ENCODE measurements around the gene TNFRSF6B. TPM values are rescaled to one million over a fixed set of nuclear protein-coding genes. Genes with fewer than 3 reads are reported as not detected.

Gene TNFRSF6B
- total RNA-seq, 1 donor = 2.9 TPM

DNA sequence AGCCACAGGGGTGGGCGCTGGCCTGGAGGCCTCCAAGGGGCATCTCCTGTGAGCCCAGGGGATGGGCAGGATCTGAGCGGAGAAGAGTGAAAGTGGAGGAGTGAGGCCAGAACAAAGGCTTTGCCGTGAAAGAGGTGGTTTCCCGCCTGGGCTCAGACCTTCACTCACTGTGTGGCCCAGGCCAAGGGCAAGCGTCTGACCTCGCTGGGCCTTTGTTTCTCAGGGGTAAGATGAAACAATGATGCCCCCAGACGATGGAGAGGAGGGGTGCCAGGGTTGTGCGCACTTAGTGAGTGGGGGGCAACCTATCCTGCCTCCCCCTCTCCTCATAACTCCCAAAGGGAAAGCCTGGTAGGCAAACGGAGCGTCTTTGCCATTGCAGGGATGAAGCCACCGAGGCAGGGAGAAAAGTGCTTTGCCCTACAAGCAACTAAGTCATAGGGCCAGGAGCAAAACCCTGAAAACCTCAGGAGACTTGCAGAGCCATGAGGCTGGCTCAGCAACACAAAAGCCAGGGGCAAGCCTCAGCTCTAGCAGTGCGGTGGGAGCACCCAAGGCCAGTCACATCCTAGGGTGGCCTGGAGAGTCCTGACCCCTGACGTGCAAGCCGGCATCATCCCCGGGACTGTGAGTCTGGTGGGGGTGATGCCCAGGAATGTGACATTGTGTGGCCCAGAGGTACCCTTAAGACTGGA, 42.3 kb upstream of the TNFRSF6B start:
- H3K79me2 ChIP-seq (ENCODE audit: insufficient read depth, low read length) = peaks cover 2% of the 10 kb centered on the region
- peaks cover 9% of the 10 kb centered on the region for H3K27me3 ChIP-seq (ENCODE audit: insufficient read depth, low read length)
- H3K4me1 ChIP-seq (ENCODE audit: insufficient read depth, low read length) = peaks cover 10% of the 10 kb centered on the region
- H3K4me3 ChIP-seq (ENCODE audit: insufficient read depth, low read length) = no peak overlapping the region
- no peaks in the 10 kb centered on the region for H3K9me3 ChIP-seq (ENCODE audit: low read depth, low read length)
- no peaks in the 10 kb centered on the region for H4K20me1 ChIP-seq (ENCODE audit: insufficient read depth, low read length)
- TF ChIP-seq, protein P1, sequence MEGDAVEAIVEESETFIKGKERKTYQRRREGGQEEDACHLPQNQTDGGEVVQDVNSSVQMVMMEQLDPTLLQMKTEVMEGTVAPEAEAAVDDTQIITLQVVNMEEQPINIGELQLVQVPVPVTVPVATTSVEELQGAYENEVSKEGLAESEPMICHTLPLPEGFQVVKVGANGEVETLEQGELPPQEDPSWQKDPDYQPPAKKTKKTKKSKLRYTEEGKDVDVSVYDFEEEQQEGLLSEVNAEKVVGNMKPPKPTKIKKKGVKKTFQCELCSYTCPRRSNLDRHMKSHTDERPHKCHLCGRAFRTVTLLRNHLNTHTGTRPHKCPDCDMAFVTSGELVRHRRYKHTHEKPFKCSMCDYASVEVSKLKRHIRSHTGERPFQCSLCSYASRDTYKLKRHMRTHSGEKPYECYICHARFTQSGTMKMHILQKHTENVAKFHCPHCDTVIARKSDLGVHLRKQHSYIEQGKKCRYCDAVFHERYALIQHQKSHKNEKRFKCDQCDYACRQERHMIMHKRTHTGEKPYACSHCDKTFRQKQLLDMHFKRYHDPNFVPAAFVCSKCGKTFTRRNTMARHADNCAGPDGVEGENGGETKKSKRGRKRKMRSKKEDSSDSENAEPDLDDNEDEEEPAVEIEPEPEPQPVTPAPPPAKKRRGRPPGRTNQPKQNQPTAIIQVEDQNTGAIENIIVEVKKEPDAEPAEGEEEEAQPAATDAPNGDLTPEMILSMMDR (IDR thresholded peaks at IDR 0.05; ENCODE audit: extremely low read depth, low read depth, low read length) = no peak
- H3K27ac ChIP-seq (ENCODE audit: low read depth, low read length) = no peak overlapping the region
- peak; percentile 69 for DNase-seq (ENCODE audit: insufficient read length, low spot score, missing footprints)
- H2AFZ ChIP-seq (ENCODE audit: low read length) = no peak overlapping the region
- no peak overlapping the region for H3K4me2 ChIP-seq (ENCODE audit: insufficient read depth, low read length)
- no peaks in the 10 kb centered on the region for H3K36me3 ChIP-seq (ENCODE audit: insufficient read depth, low read length)

DNA sequence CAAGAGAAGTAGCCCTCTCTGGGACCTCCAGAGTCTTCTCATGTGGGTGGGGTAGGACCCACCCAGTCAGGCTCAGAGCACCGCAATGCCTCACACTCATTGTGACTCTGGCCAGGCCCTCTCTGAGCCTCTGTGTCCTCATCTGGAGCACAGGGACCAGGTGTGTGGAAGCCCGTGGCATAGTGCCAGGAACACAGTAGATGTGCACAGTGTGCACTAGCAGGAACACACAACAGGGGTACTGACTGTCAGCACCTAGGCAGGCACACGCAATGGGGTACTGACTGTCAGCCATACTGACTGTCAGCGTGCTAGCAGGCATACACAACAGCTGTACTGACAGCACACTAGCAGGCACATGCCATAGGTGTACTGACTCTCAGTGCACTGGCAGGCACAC, 41.2 kb upstream of the TNFRSF6B start:
- Histone ChIP-seq H2AFZ (ENCODE audit: low read length) (no peak overlapping the region), H3K27me3 (ENCODE audit: insufficient read depth, low read length) (peaks cover 9% of the 10 kb centered on the region), H3K4me1 (ENCODE audit: insufficient read depth, low read length) (peaks cover 14% of the 10 kb centered on the region), H3K4me3 (ENCODE audit: insufficient read depth, low read length) (no peak overlapping the region), H3K27ac (ENCODE audit: low read depth, low read length) (no peak overlapping the region), H4K20me1 (ENCODE audit: insufficient read depth, low read length) (no peaks in the 10 kb centered on the region), H3K4me2 (ENCODE audit: insufficient read depth, low read length) (no peak overlapping the region), H3K79me2 (ENCODE audit: insufficient read depth, low read length) (peaks cover 13% of the 10 kb centered on the region), H3K9me3 (ENCODE audit: low read depth, low read length) (no peaks in the 10 kb centered on the region), H3K36me3 (ENCODE audit: insufficient read depth, low read length) (peaks cover 2% of the 10 kb centered on the region)
- DNase-seq (ENCODE audit: insufficient read length, low spot score, missing footprints) = no peak
- TF ChIP-seq, protein P1 (IDR thresholded peaks at IDR 0.05; ENCODE audit: extremely low read depth, low read depth, low read length) = no peak

DNA sequence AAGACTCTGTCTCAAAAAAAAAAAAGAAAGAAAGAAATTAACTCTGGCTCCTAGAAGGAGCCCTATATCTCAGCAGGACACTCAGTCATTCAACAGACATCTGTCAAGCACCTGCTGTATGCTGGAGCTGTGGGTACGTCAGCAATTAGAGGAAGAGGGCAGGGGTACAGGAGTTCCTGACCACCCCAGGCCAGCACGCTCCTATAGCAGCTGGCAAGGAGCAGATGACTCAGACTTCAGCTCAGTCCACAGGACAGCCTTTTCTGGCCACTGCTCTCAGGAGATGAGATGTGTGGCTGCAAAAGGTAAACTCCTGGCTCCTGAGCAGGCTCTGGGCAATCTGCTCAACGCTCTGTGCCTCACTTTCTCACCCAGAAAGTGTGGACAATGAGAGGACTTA, 40.0 kb upstream of the TNFRSF6B start:
- peaks cover 14% of the 10 kb centered on the region for H3K4me1 ChIP-seq (ENCODE audit: insufficient read depth, low read length)
- no peak overlapping the region for H2AFZ ChIP-seq (ENCODE audit: low read length)
- TF ChIP-seq, protein P1 (IDR thresholded peaks at IDR 0.05; ENCODE audit: extremely low read depth, low read depth, low read length) = no peak
- H3K27me3 ChIP-seq (ENCODE audit: insufficient read depth, low read length) = peaks cover 9% of the 10 kb centered on the region
- DNase-seq (ENCODE audit: insufficient read length, low spot score, missing footprints) = peak; percentile 66
- no peaks in the 10 kb centered on the region for H4K20me1 ChIP-seq (ENCODE audit: insufficient read depth, low read length)
- peaks cover 11% of the 10 kb centered on the region for H3K36me3 ChIP-seq (ENCODE audit: insufficient read depth, low read length)
- H3K9me3 ChIP-seq (ENCODE audit: low read depth, low read length) = no peaks in the 10 kb centered on the region
- no peak overlapping the region for H3K4me2 ChIP-seq (ENCODE audit: insufficient read depth, low read length)
- H3K79me2 ChIP-seq (ENCODE audit: insufficient read depth, low read length) = peaks cover 25% of the 10 kb centered on the region
- no peak overlapping the region for H3K27ac ChIP-seq (ENCODE audit: low read depth, low read length)
- no peak overlapping the region for H3K4me3 ChIP-seq (ENCODE audit: insufficient read depth, low read length)

DNA sequence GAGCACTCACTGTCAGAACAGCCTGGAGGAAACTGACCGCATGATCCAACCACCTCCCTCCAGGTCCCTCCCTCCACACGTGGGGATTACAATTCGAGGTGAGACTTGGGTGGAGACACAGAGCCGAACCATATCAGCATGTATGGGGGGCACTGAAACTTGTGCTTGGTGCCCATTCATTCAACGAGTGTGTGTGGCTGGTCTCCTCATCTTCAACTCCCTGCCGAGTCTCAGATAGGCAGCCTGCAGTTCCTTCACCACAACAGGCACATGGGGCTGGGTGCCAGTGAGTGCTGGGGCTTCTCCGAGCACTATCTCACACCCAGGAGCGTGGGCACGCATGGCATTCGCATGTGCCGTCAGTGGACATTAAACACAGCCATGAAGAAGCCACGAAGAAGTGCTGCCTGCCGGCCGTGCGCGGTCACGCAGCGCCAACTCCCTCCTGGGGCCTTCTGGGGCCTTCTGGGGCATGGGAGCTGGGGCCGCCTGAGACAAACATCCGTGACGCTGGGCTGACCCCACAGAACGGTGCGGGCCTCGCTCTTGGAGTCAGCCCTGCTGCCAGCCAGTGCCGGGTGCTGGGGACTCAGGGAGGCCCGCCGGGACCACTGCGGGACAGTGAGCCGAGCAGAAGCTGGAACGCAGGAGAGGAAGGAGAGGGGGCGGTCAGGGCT, 39.1 kb upstream of the TNFRSF6B start:
- H3K27ac ChIP-seq (ENCODE audit: low read depth, low read length) = peak overlapping the region; percentile 44
- H3K4me1 ChIP-seq (ENCODE audit: insufficient read depth, low read length) = peaks cover 14% of the 10 kb centered on the region
- peaks cover 1% of the 10 kb centered on the region for H3K27me3 ChIP-seq (ENCODE audit: insufficient read depth, low read length)
- peak; percentile 94 for DNase-seq (ENCODE audit: insufficient read length, low spot score, missing footprints)
- peak overlapping the region; percentile 99 for H3K4me3 ChIP-seq (ENCODE audit: insufficient read depth, low read length)
- peak overlapping the region; percentile 99 for H2AFZ ChIP-seq (ENCODE audit: low read length)
- H3K79me2 ChIP-seq (ENCODE audit: insufficient read depth, low read length) = peaks cover 35% of the 10 kb centered on the region
- no peaks in the 10 kb centered on the region for H3K9me3 ChIP-seq (ENCODE audit: low read depth, low read length)
- no peaks in the 10 kb centered on the region for H4K20me1 ChIP-seq (ENCODE audit: insufficient read depth, low read length)
- TF ChIP-seq, protein P1 (IDR thresholded peaks at IDR 0.05; ENCODE audit: extremely low read depth, low read depth, low read length) = no peak
- peaks cover 19% of the 10 kb centered on the region for H3K36me3 ChIP-seq (ENCODE audit: insufficient read depth, low read length)
- H3K4me2 ChIP-seq (ENCODE audit: insufficient read depth, low read length) = peak overlapping the region; percentile 97
